ENCODE data around the gene SOX10. TPM values are rescaled to one million over a fixed set of nuclear protein-coding genes. Genes with fewer than 3 reads are reported as not detected.

The SOX10 gene
- total RNA-seq, 4 donors from 2014 or later: 2.5 TPM; not detected in 3

DNA sequence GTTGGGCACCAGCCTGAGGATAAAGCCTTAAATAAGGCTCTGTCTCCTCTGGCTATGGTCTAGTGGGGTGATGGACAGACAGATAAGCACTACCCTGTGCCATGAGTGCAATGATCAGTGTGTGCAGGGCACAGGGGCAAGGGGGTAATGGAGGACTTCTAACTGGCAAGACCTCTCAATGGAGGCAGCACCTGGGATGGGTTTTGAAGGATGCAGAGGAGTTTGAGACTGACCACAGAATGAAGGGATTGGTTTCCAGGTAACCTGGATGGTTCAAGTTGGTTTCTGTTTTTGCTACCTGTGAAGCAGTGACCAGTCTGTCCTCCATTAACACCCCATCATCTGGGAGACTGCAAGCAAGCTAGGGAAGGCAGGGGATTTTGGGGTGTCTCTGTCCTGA is 45.0 kb upstream of the SOX10 start:
- DNase-seq (ENCODE audit: low spot score) (no peak), ATAC-seq (ENCODE audit: low FRiP score) (no peak)
- TF ChIP-seq, protein P1, sequence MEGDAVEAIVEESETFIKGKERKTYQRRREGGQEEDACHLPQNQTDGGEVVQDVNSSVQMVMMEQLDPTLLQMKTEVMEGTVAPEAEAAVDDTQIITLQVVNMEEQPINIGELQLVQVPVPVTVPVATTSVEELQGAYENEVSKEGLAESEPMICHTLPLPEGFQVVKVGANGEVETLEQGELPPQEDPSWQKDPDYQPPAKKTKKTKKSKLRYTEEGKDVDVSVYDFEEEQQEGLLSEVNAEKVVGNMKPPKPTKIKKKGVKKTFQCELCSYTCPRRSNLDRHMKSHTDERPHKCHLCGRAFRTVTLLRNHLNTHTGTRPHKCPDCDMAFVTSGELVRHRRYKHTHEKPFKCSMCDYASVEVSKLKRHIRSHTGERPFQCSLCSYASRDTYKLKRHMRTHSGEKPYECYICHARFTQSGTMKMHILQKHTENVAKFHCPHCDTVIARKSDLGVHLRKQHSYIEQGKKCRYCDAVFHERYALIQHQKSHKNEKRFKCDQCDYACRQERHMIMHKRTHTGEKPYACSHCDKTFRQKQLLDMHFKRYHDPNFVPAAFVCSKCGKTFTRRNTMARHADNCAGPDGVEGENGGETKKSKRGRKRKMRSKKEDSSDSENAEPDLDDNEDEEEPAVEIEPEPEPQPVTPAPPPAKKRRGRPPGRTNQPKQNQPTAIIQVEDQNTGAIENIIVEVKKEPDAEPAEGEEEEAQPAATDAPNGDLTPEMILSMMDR (IDR thresholded peaks at IDR 0.05): no peak

DNA sequence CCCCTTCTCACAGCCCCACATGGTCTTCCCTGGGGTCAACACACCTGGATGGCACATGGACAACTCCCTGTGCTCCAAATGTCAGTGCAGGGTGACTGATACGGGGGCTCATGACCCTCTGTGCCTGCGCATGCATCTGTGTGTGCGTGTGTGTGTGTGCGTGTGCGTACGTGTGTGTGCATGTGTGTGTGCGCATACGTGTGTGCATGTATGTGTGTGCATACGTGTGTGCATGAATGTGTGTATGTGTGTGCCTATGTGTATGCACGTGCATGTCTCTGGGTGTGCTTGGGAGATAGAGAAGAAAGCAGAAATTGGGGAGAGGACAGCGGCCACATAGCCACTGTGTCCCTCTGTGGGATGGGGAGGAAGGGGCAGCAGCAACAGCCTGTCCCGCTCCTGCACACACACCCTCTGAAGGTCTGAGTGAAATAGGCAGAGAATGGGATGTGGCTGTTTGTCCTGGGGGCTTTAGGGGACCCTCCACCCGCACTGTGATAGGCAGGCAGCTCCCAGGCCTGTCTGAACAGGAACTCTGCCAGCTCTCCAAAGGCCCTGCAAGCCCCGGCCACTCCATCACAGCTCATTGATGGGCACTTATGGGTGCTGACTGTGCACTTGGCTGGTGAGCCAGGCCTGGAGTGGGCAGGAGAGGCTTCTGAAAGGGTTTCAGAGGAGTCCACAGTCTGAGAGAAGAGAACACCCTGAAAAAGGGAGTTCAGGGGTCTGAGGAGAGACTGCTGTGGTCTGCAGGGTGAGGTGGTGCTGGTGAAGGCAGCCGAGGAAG is 44.2 kb upstream of the SOX10 start:
- TF ChIP-seq, protein P1 (IDR thresholded peaks at IDR 0.05): no peak
- DNase-seq (ENCODE audit: low spot score) (no peak), ATAC-seq (ENCODE audit: low FRiP score) (no peak)

DNA sequence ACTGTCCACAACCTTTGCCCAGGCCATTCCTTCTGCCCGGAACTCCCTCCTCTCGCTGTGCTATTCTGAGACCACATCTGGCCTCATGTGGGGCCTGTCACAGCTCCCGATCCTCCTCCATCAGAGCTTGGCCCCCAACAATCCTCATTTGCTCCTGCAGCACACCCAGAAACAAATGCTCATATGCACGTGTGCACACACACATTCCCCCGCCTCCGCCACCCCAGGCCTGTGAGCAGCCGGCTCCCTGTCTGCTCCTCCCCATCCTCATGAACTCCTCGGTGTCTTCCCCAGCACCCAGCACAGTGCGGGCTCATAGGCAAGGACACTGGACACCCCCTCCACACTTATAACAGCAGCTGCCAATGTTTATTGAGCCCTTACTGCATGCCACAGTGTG is 43.1 kb upstream of the SOX10 start:
- ATAC-seq (ENCODE audit: low FRiP score) (no peak), DNase-seq (ENCODE audit: low spot score) (no peak)
- TF ChIP-seq, protein P1 (IDR thresholded peaks at IDR 0.05): no peak

DNA sequence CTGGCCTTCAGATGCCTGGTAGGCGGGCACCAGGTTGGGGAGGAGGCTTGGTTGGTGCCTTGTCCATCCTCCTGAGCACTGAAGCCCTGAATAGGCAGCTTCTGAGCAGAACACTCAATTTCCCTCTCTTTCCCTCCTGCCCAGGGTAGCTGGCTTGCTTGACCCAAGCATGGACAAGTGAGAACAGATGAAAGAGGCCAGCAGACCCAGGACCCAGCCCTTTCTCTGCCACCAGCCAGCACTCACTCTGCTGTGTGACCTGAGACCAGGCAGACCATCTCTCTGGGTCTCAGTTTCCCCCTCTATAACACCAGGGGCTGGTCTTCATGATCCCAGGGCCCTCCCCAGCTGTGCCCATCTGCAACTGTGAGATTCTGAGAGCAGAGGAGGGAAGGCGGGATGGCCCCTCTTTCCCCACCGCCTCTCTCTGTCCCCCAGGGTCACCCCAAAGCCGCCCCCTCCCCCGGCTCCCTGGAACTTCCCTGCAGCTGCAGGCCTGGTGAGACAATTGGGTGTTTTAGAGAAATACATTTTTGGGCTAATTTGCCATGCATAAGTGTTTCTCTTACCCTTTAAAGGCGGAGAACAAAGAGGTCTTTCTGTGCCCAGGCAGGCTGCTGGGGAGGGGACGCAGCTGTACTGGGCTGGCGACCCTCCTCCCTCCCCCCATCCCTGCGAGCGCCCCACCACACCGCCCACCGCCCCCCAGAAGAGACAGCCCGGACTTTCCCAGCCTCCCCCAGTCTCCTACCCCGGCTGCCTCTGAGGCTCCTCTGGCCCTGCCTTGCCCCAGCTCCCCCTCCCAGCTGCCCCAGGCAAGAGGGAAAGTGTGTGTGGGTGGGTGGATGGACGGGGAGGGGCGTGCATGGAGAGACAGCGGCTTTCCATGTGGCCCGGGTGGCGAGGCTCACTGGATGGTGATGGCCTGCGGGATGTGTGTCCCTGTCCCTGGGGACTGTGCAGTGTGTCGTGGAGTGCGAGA is 42.1 kb upstream of the SOX10 start:
- TF ChIP-seq, protein P1 (IDR thresholded peaks at IDR 0.05): no peak
- DNase-seq (ENCODE audit: low spot score): no peak
- no peak for ATAC-seq (ENCODE audit: low FRiP score)

DNA sequence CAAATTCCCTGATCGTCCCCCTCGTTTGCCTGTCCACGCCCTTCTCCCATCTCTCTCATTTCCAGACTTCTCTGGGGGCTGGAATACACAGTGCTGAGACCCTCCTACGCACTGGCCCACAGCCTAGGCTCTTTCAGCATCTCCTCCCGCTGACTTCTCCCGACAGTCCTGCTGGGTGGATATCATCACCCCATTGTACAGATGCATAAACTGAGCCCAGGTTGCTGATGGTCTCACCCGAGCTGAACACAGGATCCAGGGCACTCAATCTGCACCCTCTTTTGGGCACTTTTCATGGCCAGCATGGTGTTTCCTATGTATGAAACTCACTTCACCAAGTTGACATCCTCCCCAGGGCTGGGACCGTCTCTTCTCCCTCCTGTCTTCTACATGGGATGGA is 41.2 kb upstream of the SOX10 start:
- ATAC-seq (ENCODE audit: low FRiP score): no peak
- DNase-seq (ENCODE audit: low spot score): no peak
- TF ChIP-seq, protein P1 (IDR thresholded peaks at IDR 0.05): no peak

DNA sequence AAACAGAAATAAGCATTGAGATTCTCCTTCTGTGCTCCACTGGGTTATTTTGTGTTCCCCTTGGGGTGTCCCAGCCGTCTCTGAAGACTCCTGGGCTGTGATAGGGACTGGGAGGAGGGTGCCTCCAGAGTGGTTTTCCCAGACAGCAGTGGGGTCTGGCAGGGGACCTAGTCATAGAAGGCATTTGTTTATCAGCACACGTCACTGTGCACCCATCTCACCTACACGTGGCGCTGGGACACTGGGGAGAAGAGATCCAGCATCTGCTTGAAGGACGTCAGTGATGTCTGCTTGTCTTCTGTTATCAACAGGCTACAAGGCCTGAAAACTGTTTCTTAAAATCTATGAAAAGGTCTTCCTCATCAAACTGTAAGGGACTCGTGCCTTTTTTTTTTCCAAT is 38.7 kb upstream of the SOX10 start:
- no peak for ATAC-seq (ENCODE audit: low FRiP score)
- DNase-seq (ENCODE audit: low spot score): no peak
- TF ChIP-seq, protein P1 (IDR thresholded peaks at IDR 0.05): no peak
